Naive thymus-derived CD4-positive, alpha-beta T cell (primary cell): ENCODE results near the gene HTATIP2. TPM values are rescaled to one million over a fixed set of nuclear protein-coding genes. Genes with fewer than 3 reads are reported as not detected.

Experiments used
- ATAC-seq: fragments of 150-1000 bp; cut with Tn5 transposase; 2 replicates; pipeline ENCODE4 v1.10.0; 2021; ENCODE audit warnings: mild to moderate bottlenecking, moderate library complexity
- CTCF ChIA-PET: fragments of 350-600 bp; sonication (Branson Sonifier 250); formaldehyde crosslinking; loops from one replicate; lab custom pipeline; 2021; ENCODE audit warnings: antibody characterized with exemption; lab: Charles Lee
- POLR2A ChIA-PET: fragments of 350-600 bp; sonication (Branson Sonifier 250); formaldehyde crosslinking; loops from one replicate; lab custom pipeline; 2021; ENCODE audit warnings: antibody characterized with exemption, inconsistent platforms; lab: Charles Lee
- DNase-seq, 9 donors: peaks; one replicate each; pipeline versions ENCODE4 v3.0.0 to v3.0.0-alpha.2; 2020 to 2022; ENCODE audit warnings: mixed read lengths in 1 of 9
- H3K27ac ChIP-seq: one replicate; pipeline ENCODE4 v1.7.0; 2013; ENCODE audit warnings: mild to moderate bottlenecking, low read depth, low read length, moderate library complexity
- H3K27me3 ChIP-seq, 2 donors: one replicate each; pipeline ENCODE4 v1.7.0; 2013; ENCODE audit warnings: low read length in 2 of 2, mild to moderate bottlenecking in 2 of 2, moderate library complexity in 2 of 2; ENCODE audit not compliant: control insufficient read depth in 2 of 2, insufficient read depth in 2 of 2
- H3K36me3 ChIP-seq, 3 experiments: 1 replicate in 2 of 3; 2 replicates in 1 of 3; pipeline ENCODE4 v1.7.0; 2013; ENCODE audit warnings: low read length in 3 of 3, mild to moderate bottlenecking in 3 of 3, moderate library complexity in 1 of 3; ENCODE audit not compliant: insufficient read depth in 3 of 3, control insufficient read depth in 2 of 3
- H3K4me1 ChIP-seq, 2 donors: one replicate each; pipeline ENCODE4 v1.7.0; 2013; ENCODE audit warnings: low read length in 2 of 2, mild to moderate bottlenecking in 2 of 2, moderate library complexity in 1 of 2; ENCODE audit not compliant: control insufficient read depth in 2 of 2, insufficient read depth in 2 of 2
- H3K4me3 ChIP-seq: 2 replicates; pipeline ENCODE4 v1.7.0; 2013; ENCODE audit warnings: mild to moderate bottlenecking, low read length
- H3K9me3 ChIP-seq, 3 experiments: 1 replicate in 2 of 3; 2 replicates in 1 of 3; pipeline ENCODE4 v1.7.0; 2013; ENCODE audit warnings: low read length in 3 of 3; ENCODE audit not compliant: control insufficient read depth in 2 of 3
- H3K27ac Mint-ChIP-seq, 9 donors: one replicate each; pipeline ENCODE4 v1.8.0; 2020 to 2022; ENCODE audit warnings: mixed read lengths in 9 of 9, mild to moderate bottlenecking in 8 of 9, moderate library complexity in 5 of 9, inconsistent platforms in 2 of 9
- H3K27me3 Mint-ChIP-seq, 5 donors: one replicate each; pipeline ENCODE4 v1.8.0; 2021 to 2022; ENCODE audit warnings: mixed read lengths in 5 of 5, mild to moderate bottlenecking in 1 of 5
- H3K36me3 Mint-ChIP-seq, 5 donors: one replicate each; pipeline ENCODE4 v1.8.0; 2020 to 2022; ENCODE audit warnings: mixed read lengths in 5 of 5, mild to moderate bottlenecking in 3 of 5, inconsistent platforms in 1 of 5
- H3K4me1 Mint-ChIP-seq, 7 donors: one replicate each; pipeline ENCODE4 v1.8.0; 2020 to 2022; ENCODE audit warnings: mixed read lengths in 7 of 7, mild to moderate bottlenecking in 3 of 7, inconsistent platforms in 1 of 7
- H3K4me3 Mint-ChIP-seq, 10 donors: one replicate each; pipeline ENCODE4 v1.8.0; 2020 to 2022; ENCODE audit warnings: mild to moderate bottlenecking in 10 of 10, mixed read lengths in 10 of 10, moderate library complexity in 6 of 10, inconsistent platforms in 2 of 10
- H3K9me3 Mint-ChIP-seq, 11 donors: one replicate each; pipeline ENCODE4 v1.8.0; 2020 to 2022; ENCODE audit warnings: mixed read lengths in 11 of 11, mild to moderate bottlenecking in 4 of 11, inconsistent platforms in 1 of 11, moderate library complexity in 1 of 11
- intact Hi-C, 2 donors: fragments of 100-400 bp; cut with micrococcal nuclease; formaldehyde crosslinking; loops; one replicate each; pipeline ENCODE4 v1.15.1; 2023
- polyA plus RNA-seq, 2 donors: library from polyadenylated mRNA; unstranded; fragments of 300-500 nt; fragmentation: Illumina TruSeq; gene quantifications; one replicate each; pipeline ENCODE4 v1.2.3, GENCODE V29; 2021
- total RNA-seq, 6 experiments: library from RNA in 5 of 6; stranded (reverse) in 5 of 6; gene quantifications; 1 replicate in 5 of 6; 2 replicates in 1 of 6; pipeline ENCODE4 v1.2.3 and lab custom pipeline; 2021 to 2026

The HTATIP2 gene
- total and polyA plus RNA-seq, 7 experiments from 2014 or later, result 12.0 to 70.2 (median 41.0) TPM

DNA sequence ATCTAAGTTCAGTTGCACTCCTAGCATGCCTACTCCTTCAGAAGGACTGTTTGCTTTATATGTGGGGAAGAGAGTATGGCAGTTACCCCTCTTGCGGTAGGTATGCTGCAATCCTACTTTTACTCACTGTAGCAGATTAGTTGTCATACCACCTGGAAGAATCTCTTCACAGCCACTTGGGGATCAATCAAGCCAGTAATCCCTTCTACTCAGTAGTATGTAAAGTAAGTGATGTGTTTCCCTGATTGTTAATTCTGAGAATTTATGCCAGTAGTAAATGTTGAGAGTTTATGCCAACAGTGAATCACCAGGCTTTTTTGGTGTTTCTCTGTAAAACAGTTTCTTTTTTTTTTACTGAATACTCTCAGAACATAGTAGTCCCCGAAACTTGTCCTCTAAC, 58.4 kb downstream of the HTATIP2 start:
- Histone ChIP-seq H3K27me3 (no peaks in the 10 kb centered on the region), H3K27ac (no peak overlapping the region), H3K4me1 (no peaks in the 10 kb centered on the region), H3K4me3 (no peak overlapping the region), H3K36me3 (peaks cover 0 to 3% (median 0%) of the 10 kb centered on the region in 3 experiments), H3K9me3 (no peaks in the 10 kb centered on the region)
- H3K4me1 Mint-ChIP-seq, result peaks cover 0 to 13% (median 0%) of the 10 kb centered on the region in 7 donors
- DNase-seq (no peak), ATAC-seq (no peak)
- H3K27me3 Mint-ChIP-seq, result no peaks in the 10 kb centered on the region
- H3K4me3 Mint-ChIP-seq, result no peak overlapping the region
- ChIA-PET CTCF (no interaction called here), POLR2A (no interaction called here)
- no peak overlapping the region for H3K27ac Mint-ChIP-seq
- intact Hi-C loops, result no loop called here
- peaks cover 12 to 59% (median 22%) of the 10 kb centered on the region in 5 donors for H3K36me3 Mint-ChIP-seq
- H3K9me3 Mint-ChIP-seq, result no peaks in the 10 kb centered on the region

DNA sequence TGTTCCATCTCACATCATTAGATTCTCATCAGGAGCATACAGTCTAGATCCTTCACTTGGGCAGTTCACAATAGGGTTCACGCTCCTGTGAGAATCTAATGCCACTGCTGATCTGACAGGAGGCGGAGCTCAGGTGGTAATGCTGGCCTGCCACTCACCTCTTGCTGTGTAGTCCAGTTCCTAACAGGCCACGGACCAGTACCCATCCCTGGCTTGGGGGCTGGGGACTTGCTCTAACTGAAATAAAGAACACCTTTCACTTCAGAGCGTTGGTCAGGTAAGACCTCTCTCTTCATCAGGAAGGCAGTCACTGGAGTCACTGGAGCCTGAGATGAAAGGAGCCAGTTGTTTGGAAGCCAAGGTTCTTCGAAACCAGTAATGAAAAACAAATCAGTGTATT, 65.7 kb downstream of the HTATIP2 start:
- intact Hi-C loops, result no loop called here
- H3K27ac ChIP-seq, result no peak overlapping the region
- peak overlapping the region in 3 of 9 donors; percentile 8 to 51 (median 49) for H3K27ac Mint-ChIP-seq
- POLR2A ChIA-PET, result no interaction called here
- no peaks in the 10 kb centered on the region for H3K27me3 ChIP-seq
- H3K36me3 Mint-ChIP-seq, result peaks cover 2 to 45% (median 5%) of the 10 kb centered on the region in 5 donors
- H3K27me3 Mint-ChIP-seq, result no peaks in the 10 kb centered on the region
- peaks cover 0 to 10% (median 0%) of the 10 kb centered on the region in 3 experiments for H3K36me3 ChIP-seq
- no peaks in the 10 kb centered on the region for H3K9me3 ChIP-seq
- H3K4me1 ChIP-seq, result no peaks in the 10 kb centered on the region
- no peak overlapping the region for H3K4me3 Mint-ChIP-seq
- no peaks in the 10 kb centered on the region for H3K9me3 Mint-ChIP-seq
- peaks cover 0 to 9% (median 4%) of the 10 kb centered on the region in 7 donors for H3K4me1 Mint-ChIP-seq
- H3K4me3 ChIP-seq, result no peak overlapping the region
- CTCF ChIA-PET, result no interaction called here
- no peak for ATAC-seq
- DNase-seq, result no peak

Other genes starting within 250 kb of the HTATIP2 start
- not detected for gene DBX1, start 203.2 kb upstream of the HTATIP2 start, total RNA-seq
- gene DBX1, start 203.2 kb upstream of the HTATIP2 start, polyA plus RNA-seq, result not detected
- 10 to 100 TPM; 12.5 to 19.0 (median 17.7) TPM for gene PRMT3, start 24.0 kb downstream of the HTATIP2 start, total RNA-seq
- 10 to 100 TPM in 1 of 2 donors, 1 to 10 TPM in 1; 7.6 to 10.3 TPM for gene PRMT3, start 24.0 kb downstream of the HTATIP2 start, polyA plus RNA-seq
- not detected for gene SLC6A5, start 235.9 kb downstream of the HTATIP2 start, total RNA-seq
- not detected for gene SLC6A5, start 235.9 kb downstream of the HTATIP2 start, polyA plus RNA-seq